Uterus (tissue), 2 donors: ENCODE results near the gene ANKRD40CL.

Experiments used
- CTCF ChIP-seq, 4 experiments: fragments of 200-600 bp in 2 of 4; fragments of 450-650 bp in 2 of 4; sonication (generic) in 2 of 4; IDR thresholded peaks; one replicate each; pipeline ENCODE4 v1.5.1; 2016 to 2019; ENCODE audit warnings: antibody characterized with exemption in 4 of 4, mild to moderate bottlenecking in 2 of 4, moderate library complexity in 1 of 4
- POLR2A ChIP-seq, 2 donors: fragments of 450-650 bp; IDR thresholded peaks; one replicate each; pipeline ENCODE4 v1.6.1; 2016; ENCODE audit warnings: antibody characterized with exemption in 2 of 2, mild to moderate bottlenecking in 1 of 2, moderate library complexity in 1 of 2

- TF ChIP-seq CTCF (IDR thresholded peaks at IDR 0.05) (no peak), POLR2A (IDR thresholded peaks at IDR 0.05) (no peak)
These were observed at the start of gene ANKRD40CL for GRCh38 chr17:50767446-50767845.
